H1 (cell line): Measurements from ENCODE around the gene ANKS1B. TPM values are rescaled to one million over a fixed set of nuclear protein-coding genes. Genes with fewer than 3 reads are reported as not detected.

Source experiments
- CTCF ChIA-PET: fragments of 300-600 bp; sonication (Branson Sonifier 250); formaldehyde crosslinking; loops from one replicate; lab custom pipeline; 2021; ENCODE audit not compliant: partially characterized antibody; lab: Charles Lee
- POLR2A ChIA-PET: fragments of 300-600 bp; sonication (Branson Sonifier 250); formaldehyde crosslinking; loops from one replicate; lab custom pipeline; 2021; ENCODE audit warnings: inconsistent platforms; ENCODE audit not compliant: partially characterized antibody; lab: Charles Lee
- DNase-seq, 2 experiments: peaks; one replicate each; pipeline versions ENCODE4 v3.0.0 to v3.0.0-alpha.2; 2010 to 2022; ENCODE audit warnings: low spot score in 2 of 2, low read depth in 1 of 2, mixed read lengths in 1 of 2
- FAIRE-seq: peaks from 2 replicates; lab custom pipeline; 2011; peaks lifted over from hg19 to GRCh38; lab: Jason Lieb, UNC
- H2AFZ ChIP-seq: 2 replicates; pipeline ENCODE4 v1.8.1; 2012; ENCODE audit warnings: low read length, inconsistent platforms
- H2AK5ac ChIP-seq: 2 replicates; pipeline ENCODE4 v1.6.1; 2013; ENCODE audit warnings: low read depth, low read length
- H2BK120ac ChIP-seq: replicated peaks from 2 replicates; pipeline ENCODE3; 2013; ENCODE audit warnings: low read depth, low read length, inconsistent platforms
- H2BK12ac ChIP-seq: 2 replicates; pipeline ENCODE4 v1.6.1; 2013; ENCODE audit warnings: low read depth, low read length
- H2BK15ac ChIP-seq: 2 replicates; pipeline ENCODE4 v1.6.1; 2013; ENCODE audit warnings: low read length
- H2BK20ac ChIP-seq: 2 replicates; pipeline ENCODE4 v1.6.1; 2013; ENCODE audit warnings: low read length
- H2BK5ac ChIP-seq: 2 replicates; pipeline ENCODE4 v1.6.1; 2013; ENCODE audit warnings: low read depth, low read length
- H3K14ac ChIP-seq: 2 replicates; pipeline ENCODE4 v1.6.1; 2013; ENCODE audit warnings: inconsistent platforms; ENCODE audit not compliant: insufficient read length
- H3K18ac ChIP-seq: 2 replicates; pipeline ENCODE4 v1.6.1; 2013; ENCODE audit warnings: low read length; ENCODE audit errors: extremely low read depth
- H3K23ac ChIP-seq: 2 replicates; pipeline ENCODE4 v1.6.1; 2013; ENCODE audit warnings: inconsistent platforms; ENCODE audit not compliant: insufficient read length
- H3K23me2 ChIP-seq: 2 replicates; pipeline ENCODE4 v1.6.1; 2013; ENCODE audit warnings: low read depth, low read length
- H3K27ac ChIP-seq: 2 replicates; pipeline ENCODE4 v1.6.1; 2011; ENCODE audit warnings: low read depth, low read length, inconsistent platforms
- H3K27me3 ChIP-seq, 4 experiments: replicated peaks in 1 of 4; 1 replicate in 1 of 4; 2 replicates in 3 of 4; pipeline versions ENCODE4 v1.6.1 to v1.8.1; 2011 to 2013; ENCODE audit warnings: low read length in 3 of 4, mild to moderate bottlenecking in 3 of 4, inconsistent platforms in 2 of 4, mixed read lengths in 2 of 4, moderate library complexity in 1 of 4; ENCODE audit not compliant: control insufficient read depth in 3 of 4, insufficient read depth in 3 of 4; ENCODE audit errors: extremely low read depth in 1 of 4
- H3K36me3 ChIP-seq, 4 experiments: 2 replicates each; pipeline versions ENCODE4 v1.6.1 to v1.8.1; 2011 to 2013; ENCODE audit warnings: mild to moderate bottlenecking in 4 of 4, low read length in 3 of 4, moderate library complexity in 2 of 4, control low read depth in 1 of 4, inconsistent platforms in 1 of 4; ENCODE audit not compliant: insufficient read depth in 4 of 4, control insufficient read depth in 2 of 4
- H3K4ac ChIP-seq: replicated peaks from 2 replicates; pipeline ENCODE3; 2013; ENCODE audit warnings: low read length, low read depth, mixed read lengths, inconsistent platforms; ENCODE audit not compliant: insufficient read length
- H3K4me1 ChIP-seq, 4 experiments: replicated peaks in 1 of 4; 1 replicate in 1 of 4; 2 replicates in 3 of 4; pipeline versions ENCODE4 v1.6.1 to v1.8.1; 2011 to 2013; ENCODE audit warnings: low read length in 3 of 4, inconsistent platforms in 2 of 4, mixed read lengths in 1 of 4; ENCODE audit not compliant: insufficient read depth in 4 of 4, control insufficient read depth in 3 of 4
- H3K4me2 ChIP-seq, 2 experiments: 2 replicates each; pipeline versions ENCODE4 v1.6.1 to v1.8.1; 2011 to 2013; ENCODE audit warnings: low read depth in 2 of 2, low read length in 2 of 2, control low read depth in 1 of 2, inconsistent platforms in 1 of 2, mild to moderate bottlenecking in 1 of 2; ENCODE audit not compliant: insufficient read depth in 1 of 2
- H3K4me3 ChIP-seq, 4 experiments: fragments of 200-600, 300-600 bp in 1 of 4; sonication (generic), shearing (Covaris generic), sonication (Bioruptor Twin) in 1 of 4; 2 replicates each; pipeline versions ENCODE4 v1.5.1 to v1.8.1; 2011 to 2016; ENCODE audit warnings: low read length in 4 of 4, low read depth in 3 of 4, control low read depth in 2 of 4, inconsistent platforms in 2 of 4, mild to moderate bottlenecking in 2 of 4, mixed read lengths in 1 of 4, moderate library complexity in 1 of 4; ENCODE audit not compliant: insufficient read depth in 2 of 4; ENCODE audit errors: extremely low read depth in 1 of 4
- H3K56ac ChIP-seq: replicated peaks from 2 replicates; pipeline ENCODE3; 2013; ENCODE audit warnings: low read depth, mild to moderate bottlenecking, mixed read lengths, low read length, inconsistent platforms; ENCODE audit not compliant: insufficient read length
- H3K79me1 ChIP-seq: 2 replicates; pipeline ENCODE4 v1.6.1; 2013; ENCODE audit warnings: low read depth, low read length, control low read depth
- H3K79me2 ChIP-seq, 2 experiments: 2 replicates each; pipeline versions ENCODE4 v1.6.1 to v1.8.1; 2012 to 2013; ENCODE audit warnings: low read length in 2 of 2, mild to moderate bottlenecking in 2 of 2, inconsistent platforms in 1 of 2; ENCODE audit not compliant: insufficient read depth in 2 of 2, control insufficient read depth in 1 of 2
- H3K9ac ChIP-seq, 4 experiments: replicated peaks in 1 of 4; 1 replicate in 1 of 4; 2 replicates in 3 of 4; pipeline versions ENCODE4 v1.6.1 to v1.8.1; 2011 to 2013; ENCODE audit warnings: low read depth in 3 of 4, low read length in 3 of 4, control low read depth in 2 of 4, mild to moderate bottlenecking in 2 of 4, moderate library complexity in 2 of 4, inconsistent platforms in 1 of 4; ENCODE audit errors: extremely low read depth in 1 of 4
- H3K9me3 ChIP-seq, 2 experiments: 2 replicates each; pipeline versions ENCODE4 v1.6.1 to v1.8.1; 2012 to 2013; ENCODE audit warnings: mild to moderate bottlenecking in 2 of 2, moderate library complexity in 2 of 2, control low read depth in 1 of 2, inconsistent platforms in 1 of 2, low read depth in 1 of 2, low read length in 1 of 2, mixed read lengths in 1 of 2; ENCODE audit not compliant: insufficient read depth in 2 of 2
- H4K20me1 ChIP-seq, 2 experiments: replicated peaks in 1 of 2; 2 replicates each; pipeline versions ENCODE3 to v1.8.1; 2011 to 2013; ENCODE audit warnings: inconsistent platforms in 2 of 2, low read length in 2 of 2, mild to moderate bottlenecking in 1 of 2; ENCODE audit not compliant: insufficient read depth in 2 of 2, control insufficient read depth in 1 of 2
- H4K5ac ChIP-seq: 2 replicates; pipeline ENCODE4 v1.6.1; 2013; ENCODE audit warnings: low read length, low read depth, mixed read lengths, inconsistent platforms; ENCODE audit not compliant: insufficient read length
- H4K8ac ChIP-seq: 2 replicates; pipeline ENCODE4 v1.8.0; 2013; ENCODE audit warnings: mild to moderate bottlenecking, moderate library complexity, low read length, inconsistent platforms; ENCODE audit not compliant: insufficient read depth; ENCODE audit errors: extremely low read depth
- H4K91ac ChIP-seq: replicated peaks from 2 replicates; pipeline ENCODE3; 2013; ENCODE audit warnings: low read length, mixed read lengths, inconsistent platforms; ENCODE audit not compliant: insufficient read length
- ASH2L ChIP-seq: fragments of 200-600, 300-600 bp; sonication (generic); IDR thresholded peaks from one replicate; pipeline ENCODE4 v1.7.1; 2017; ENCODE audit warnings: low read length
- KDM5A ChIP-seq: fragments of 200-600 bp; IDR thresholded peaks from 2 replicates; pipeline ENCODE4 v1.7.1; 2012; ENCODE audit warnings: mild to moderate bottlenecking, low read length, inconsistent platforms, mixed read lengths
- POU5F1 ChIP-seq: IDR thresholded peaks from 2 replicates; pipeline ENCODE4 v1.6.1; 2011; ENCODE audit warnings: low read depth, mild to moderate bottlenecking, low read length, moderate library complexity
- RAD21 ChIP-seq, 2 experiments: IDR thresholded peaks in 1 of 2; conservative IDR thresholded peaks in 1 of 2; 2 replicates each; pipeline ENCODE4 v1.6.1; 2011; ENCODE audit warnings: low read depth in 2 of 2, low read length in 2 of 2, improper control_type of control experiment in 1 of 2, inconsistent platforms in 1 of 2, mild to moderate bottlenecking in 1 of 2, moderate library complexity in 1 of 2
- TCF12 ChIP-seq: IDR thresholded peaks from 2 replicates; pipeline ENCODE4 v1.6.1; 2011; ENCODE audit warnings: low read depth, mild to moderate bottlenecking, low read length
- TEAD4 ChIP-seq: IDR thresholded peaks from 2 replicates; pipeline ENCODE4 v1.6.1; 2012; ENCODE audit warnings: low read depth, low read length, inconsistent platforms, mixed read lengths
- WGBS, 2 experiments: shearing (Covaris generic) in 1 of 2; methylation state at CpG; one replicate each; pipeline versions ENCODE4 v1.1.6 to v1.1.7; 2013 to 2015; ENCODE audit warnings: low lambda C conversion rate in 2 of 2, mixed read lengths in 2 of 2, inconsistent platforms in 1 of 2, low coverage in 1 of 2, missing lambda C conversion rate in 1 of 2; ENCODE audit not compliant: insufficient replicate concordance in 2 of 2, insufficient coverage in 1 of 2, insufficient read length in 1 of 2; ENCODE audit errors: extremely low coverage in 1 of 2, missing lambda C conversion rate in 1 of 2; 5-methylcytosine and 5-hydroxymethylcytosine counted together
- polyA plus RNA-seq, 7 experiments: library from polyadenylated mRNA; depleted of rRNA in 3 of 7; stranded (reverse) in 5 of 7; unstranded in 2 of 7; fragments of >200 nt in 5 of 7; fragments of 200-250 nt in 2 of 7; gene quantifications; 1 replicate in 5 of 7; 2 replicates in 1 of 7; 4 replicates in 1 of 7; pipeline versions ENCODE4 v1.2.1 to v1.2.3, GENCODE V29; 2011 to 2013; ENCODE audit warnings: missing spikeins in 2 of 7, mixed read lengths in 2 of 7
- total RNA-seq: library from RNA; stranded (reverse); fragmentation: NEBNext Ultra II Directional; extraction: Animal tissue kit (Norgen Biotek cat#: 25700); gene quantifications from 2 replicates; pipeline ENCODE4 v1.2.1, GENCODE V29; 2021
- TF ChIP-seq, protein P1 (sequence below), 3 experiments: IDR thresholded peaks; 1 replicate in 2 of 3; 2 replicates in 1 of 3; pipeline versions ENCODE4 v1.5.1 to v1.6.1; 2011; ENCODE audit warnings: low read length in 3 of 3, mild to moderate bottlenecking in 3 of 3, inconsistent platforms in 2 of 3, low read depth in 1 of 3, moderate library complexity in 1 of 3; ENCODE audit not compliant: insufficient read depth in 1 of 3; ENCODE audit errors: control extremely low read depth in 1 of 3

The ANKS1B gene
- total and polyA plus RNA-seq, 2 of the 8 experiments (the other 6 are each of a cell fraction or from before 2014, with no cell fraction given) = 2.7 to 6.1 TPM

DNA sequence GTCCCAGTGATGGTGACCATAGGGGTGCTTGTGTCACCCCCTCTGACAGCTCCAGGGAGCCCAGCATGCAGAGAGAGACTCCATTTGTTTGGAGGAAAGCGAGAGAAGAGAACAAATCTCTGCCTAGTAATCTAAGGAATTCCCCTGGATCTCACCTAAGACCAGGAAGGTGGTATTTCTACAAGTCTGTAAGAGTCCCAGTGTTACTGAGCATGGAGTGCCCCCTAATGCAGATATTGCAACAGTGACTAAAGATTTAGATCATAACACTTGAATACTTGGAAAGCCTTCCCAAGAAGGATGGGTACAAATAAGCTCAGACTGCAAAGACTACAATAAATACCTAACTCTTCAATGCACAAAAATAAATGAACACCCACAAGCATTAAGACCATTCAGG is 697.6 kb downstream of the ANKS1B start:
- H2AFZ ChIP-seq = no peak overlapping the region
- no peak overlapping the region for H3K4me3 ChIP-seq
- H4K91ac ChIP-seq = no peak overlapping the region
- H2BK5ac ChIP-seq = no peak overlapping the region
- no peak overlapping the region for H3K9ac ChIP-seq
- H3K4me1 ChIP-seq = no peaks in the 10 kb centered on the region
- H3K79me2 ChIP-seq = no peaks in the 10 kb centered on the region
- H2BK120ac ChIP-seq = no peak overlapping the region
- no peaks in the 10 kb centered on the region for H3K79me1 ChIP-seq
- no peak overlapping the region for H3K14ac ChIP-seq
- H3K27me3 ChIP-seq = no peaks in the 10 kb centered on the region
- H2AK5ac ChIP-seq = no peak overlapping the region
- no peak overlapping the region for H3K4me2 ChIP-seq
- no peak overlapping the region for H4K5ac ChIP-seq
- H3K23ac ChIP-seq = no peak overlapping the region
- H3K56ac ChIP-seq = no peak overlapping the region
- H4K8ac ChIP-seq = no peak overlapping the region
- H2BK12ac ChIP-seq = no peak overlapping the region
- POLR2A ChIA-PET = no interaction called here
- no peak overlapping the region for H3K27ac ChIP-seq
- TF ChIP-seq, protein P1, sequence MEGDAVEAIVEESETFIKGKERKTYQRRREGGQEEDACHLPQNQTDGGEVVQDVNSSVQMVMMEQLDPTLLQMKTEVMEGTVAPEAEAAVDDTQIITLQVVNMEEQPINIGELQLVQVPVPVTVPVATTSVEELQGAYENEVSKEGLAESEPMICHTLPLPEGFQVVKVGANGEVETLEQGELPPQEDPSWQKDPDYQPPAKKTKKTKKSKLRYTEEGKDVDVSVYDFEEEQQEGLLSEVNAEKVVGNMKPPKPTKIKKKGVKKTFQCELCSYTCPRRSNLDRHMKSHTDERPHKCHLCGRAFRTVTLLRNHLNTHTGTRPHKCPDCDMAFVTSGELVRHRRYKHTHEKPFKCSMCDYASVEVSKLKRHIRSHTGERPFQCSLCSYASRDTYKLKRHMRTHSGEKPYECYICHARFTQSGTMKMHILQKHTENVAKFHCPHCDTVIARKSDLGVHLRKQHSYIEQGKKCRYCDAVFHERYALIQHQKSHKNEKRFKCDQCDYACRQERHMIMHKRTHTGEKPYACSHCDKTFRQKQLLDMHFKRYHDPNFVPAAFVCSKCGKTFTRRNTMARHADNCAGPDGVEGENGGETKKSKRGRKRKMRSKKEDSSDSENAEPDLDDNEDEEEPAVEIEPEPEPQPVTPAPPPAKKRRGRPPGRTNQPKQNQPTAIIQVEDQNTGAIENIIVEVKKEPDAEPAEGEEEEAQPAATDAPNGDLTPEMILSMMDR (IDR thresholded peaks at IDR 0.05; ENCODE audit: control extremely low read depth in 1 of 3, insufficient read depth in 1 of 3, low read depth in 1 of 3, low read length in 3 of 3) = peak in 2 of 3 experiments; percentile 22 to 32; a peak in 2 of 4 replicates
- no peak for TF ChIP-seq ASH2L
- peak; percentile 68 to 76 for TF ChIP-seq RAD21 (IDR thresholded peaks at IDR 0.05 in 1 of 2, conservative IDR thresholded peaks at IDR 0.05 in 1 of 2; ENCODE audit: low read depth in 2 of 2, low read length in 2 of 2)
- no peak for TF ChIP-seq KDM5A
- no peak for TF ChIP-seq POU5F1
- TF ChIP-seq TEAD4 = no peak
- TF ChIP-seq TCF12 = no peak
- no peaks in the 10 kb centered on the region for H4K20me1 ChIP-seq
- no peak overlapping the region for H2BK20ac ChIP-seq
- no peak overlapping the region for H3K4ac ChIP-seq
- WGBS, 2 experiments = 81% methylated on average over 1 of the region's 1 CpG; no CpG with 5 or more reads in 1 of the 2 experiments
- DNase-seq = no peak
- H3K9me3 ChIP-seq = peaks cover 0 to 2% of the 10 kb centered on the region in 2 experiments; a peak in 1 of 4 replicates
- no peaks in the 10 kb centered on the region for H3K23me2 ChIP-seq
- CTCF ChIA-PET = interaction anchor here (0.8 to 6.2 kb wide), 9 partner anchors 9 to 249 kb away, joined by 3 to 62 read pairs (median 4); no protein-coding TSS in a partner anchor
- no peak overlapping the region for H2BK15ac ChIP-seq
- no peak overlapping the region for H3K18ac ChIP-seq
- H3K36me3 ChIP-seq = no peaks in the 10 kb centered on the region
- FAIRE-seq = no peak
